Thyroid gland (tissue), 4 donors: Measurements from ENCODE around the gene GNPTG. TPM values are rescaled to one million over a fixed set of nuclear protein-coding genes. Genes with fewer than 3 reads are reported as not detected.

Experiments
- DNase-seq, 2 donors: peaks; one replicate each; pipeline ENCODE4 v3.0.0-alpha.2; 2019
- H3K27ac ChIP-seq, 3 donors: fragments of 200-600 bp; sonication (generic); 1 replicate in 2 of 3; 2 replicates in 1 of 3; pipeline ENCODE4 v1.5.1; 2016 to 2019; ENCODE audit warnings: mild to moderate bottlenecking in 1 of 3, moderate library complexity in 1 of 3
- H3K27me3 ChIP-seq: fragments of 200-600 bp; sonication (generic); one replicate; pipeline ENCODE4 v1.5.1; 2019
- H3K36me3 ChIP-seq, 2 donors: fragments of 200-600 bp; sonication (generic); one replicate each; pipeline ENCODE4 v1.5.1; 2016 to 2019
- H3K4me1 ChIP-seq, 2 donors: fragments of 200-600 bp; sonication (generic); one replicate each; pipeline ENCODE4 v1.5.1; 2017 to 2019
- H3K4me3 ChIP-seq, 3 donors: fragments of 200-600 bp; sonication (generic); replicated peaks in 1 of 3; 1 replicate in 2 of 3; 2 replicates in 1 of 3; pipeline ENCODE4 v1.5.1; 2016; ENCODE audit warnings: mild to moderate bottlenecking in 1 of 3
- H3K9me3 ChIP-seq: fragments of 200-600 bp; sonication (generic); one replicate; pipeline ENCODE4 v1.5.1; 2017
- CTCF ChIP-seq, 6 experiments: fragments of 200-600 bp in 3 of 6; fragments of 450-650 bp in 3 of 6; sonication (generic) in 3 of 6; IDR thresholded peaks; one replicate each; pipeline ENCODE4 v1.5.1; 2016 to 2019; ENCODE audit warnings: antibody characterized with exemption in 6 of 6, mild to moderate bottlenecking in 2 of 6, inconsistent platforms in 1 of 6, moderate library complexity in 1 of 6
- POLR2A ChIP-seq, 2 donors: fragments of 450-650 bp; IDR thresholded peaks; one replicate each; pipeline ENCODE4 v1.6.1; 2017; ENCODE audit warnings: antibody characterized with exemption in 2 of 2, mild to moderate bottlenecking in 2 of 2, moderate library complexity in 1 of 2
- WGBS, 2 donors: methylation state at CpG; one replicate each; pipeline ENCODE4 v1.1.5; 2017; 5-methylcytosine and 5-hydroxymethylcytosine counted together
- intact Hi-C: fragments of 100-400 bp; cut with DNase I; formaldehyde crosslinking; loops from one replicate; pipeline ENCODE4 v1.15.1; 2023
- total RNA-seq, 4 donors: library from RNA; depleted of rRNA; stranded (reverse); fragments of >200 nt; gene quantifications; one replicate each; pipeline ENCODE4 v1.2.3, GENCODE V29; 2016

The GNPTG gene
- total RNA-seq, 4 donors from 2014 or later = 53.6 to 121 (median 70.0) TPM

- intact Hi-C loops = loop anchor here (10.0 kb wide), 1 partner anchor 133 kb away; the partner anchor contains the start of gene CLCN7
- Histone ChIP-seq H3K27me3 (no peaks in the 10 kb centered on the region), H3K36me3 (no peaks in the 10 kb centered on the region), H3K4me1 (peaks cover 4 to 11% of the 10 kb centered on the region in 2 donors), H3K27ac (no peak overlapping the region), H3K4me3 (no peak overlapping the region), H3K9me3 (no peaks in the 10 kb centered on the region)
- TF ChIP-seq CTCF (IDR thresholded peaks at IDR 0.05) = no peak
- no peak for TF ChIP-seq POLR2A (IDR thresholded peaks at IDR 0.05)
- DNase-seq = no peak
- 92 to 93% methylated on average over 7 to 27 of the region's 39 CpGs for WGBS, 2 donors
Observed at GRCh38 chr16:1341495-1342420, 10.0 kb upstream of the GNPTG start.

- Histone ChIP-seq H3K9me3 (no peaks in the 10 kb centered on the region), H3K27ac (no peak overlapping the region), H3K27me3 (no peaks in the 10 kb centered on the region), H3K36me3 (no peaks in the 10 kb centered on the region), H3K4me3 (no peak overlapping the region), H3K4me1 (peaks cover 4 to 11% of the 10 kb centered on the region in 2 donors)
- WGBS, 2 donors = 8 to 9% methylated on average over 29 to 42 of the region's 49 CpGs
- peak; percentile 88 to 95 for DNase-seq
- intact Hi-C loops = loop anchor here (10.0 kb wide), 1 partner anchor 132 kb away; the partner anchor contains the start of gene CLCN7
- TF ChIP-seq CTCF (IDR thresholded peaks at IDR 0.05) = no peak
- TF ChIP-seq POLR2A (IDR thresholded peaks at IDR 0.05) = no peak
Observed at GRCh38 chr16:1342526-1343427, 9.0 kb upstream of the GNPTG start.

GRCh38 chr16:1343428-1344242, 8.1 kb upstream of the GNPTG start:
- Histone ChIP-seq H3K4me3 (no peak overlapping the region), H3K9me3 (no peaks in the 10 kb centered on the region), H3K4me1 (peaks cover 4 to 11% of the 10 kb centered on the region in 2 donors), H3K27ac (no peak overlapping the region), H3K36me3 (peaks cover 3 to 8% of the 10 kb centered on the region in 2 donors), H3K27me3 (no peaks in the 10 kb centered on the region)
- no peak for TF ChIP-seq POLR2A (IDR thresholded peaks at IDR 0.05)
- no peak for TF ChIP-seq CTCF (IDR thresholded peaks at IDR 0.05)
- WGBS, 2 donors = 56 to 65% methylated on average over 26 to 31 of the region's 44 CpGs
- DNase-seq = no peak
- intact Hi-C loops = loop anchor here (10.0 kb wide), 1 partner anchor 131 kb away; the partner anchor contains the start of gene CLCN7

GRCh38 chr16:1344499-1344898, 7.2 kb upstream of the GNPTG start:
- intact Hi-C loops = loop anchor here (10.0 kb wide), 1 partner anchor 130 kb away; the partner anchor contains the start of gene CLCN7
- DNase-seq = no peak
- TF ChIP-seq CTCF (IDR thresholded peaks at IDR 0.05) (no peak), POLR2A (IDR thresholded peaks at IDR 0.05) (no peak)
- Histone ChIP-seq H3K36me3 (peaks cover 11 to 16% of the 10 kb centered on the region in 2 donors), H3K4me1 (peaks cover 4 to 11% of the 10 kb centered on the region in 2 donors), H3K9me3 (no peaks in the 10 kb centered on the region), H3K4me3 (no peak overlapping the region), H3K27ac (no peak overlapping the region), H3K27me3 (no peaks in the 10 kb centered on the region)
- WGBS, 2 donors = 92 to 94% methylated on average over 4 to 7 of the region's 14 CpGs
